Measurements from ENCODE around the gene AGER.
"Not testable (repeated sequence)": the region's sequence is repeated elsewhere in the genome, so short reads cannot be mapped to it uniquely, and the experiment has no call there.

AGER gene

DNA sequence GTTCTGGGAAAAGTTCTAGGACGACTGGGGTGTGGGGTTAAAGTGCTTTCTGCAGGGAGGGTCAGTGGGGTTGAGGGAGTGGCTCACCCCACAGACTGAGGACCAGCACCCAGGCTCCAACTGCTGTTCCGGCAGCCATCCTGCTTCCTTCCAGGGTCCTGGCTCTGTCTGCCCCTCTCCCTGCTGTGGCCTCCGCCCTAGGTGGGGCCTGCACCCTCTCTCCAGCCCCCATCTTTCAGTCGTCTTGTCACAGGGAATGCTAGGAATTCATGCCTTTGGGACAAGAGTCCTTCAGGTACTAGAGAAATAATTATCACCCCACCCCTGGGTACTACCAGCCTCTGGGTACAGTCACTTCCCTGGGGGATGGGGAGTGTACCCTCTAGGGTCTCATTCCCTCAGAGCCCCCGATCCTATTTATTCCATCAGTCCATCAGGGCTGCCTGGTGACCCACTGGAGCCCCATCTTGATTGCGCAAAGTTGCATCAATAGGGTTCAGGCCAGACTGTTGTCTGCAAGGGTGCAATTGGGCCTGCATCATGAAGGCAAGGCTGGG is at the start of gene AGER:
Gene AGER, minus strand, starts transcription at position 170 of the 557 bp plus-strand sequence. Its CDS starts 31 bp downstream, at position 139.
- DNase-seq, result no peak

GRCh38 chr6:32226434-32226833 is 42.4 kb upstream of the AGER start:
- DNase-seq (no peak), ATAC-seq (no peak)

More for the DNA sequence above, at the start of gene AGER:
- no peak for ATAC-seq

GRCh38 chr6:32224696-32225095 is 40.6 kb upstream of the AGER start:
- ATAC-seq (no peak), DNase-seq (no peak)

GRCh38 chr6:32223258-32224235 is 39.5 kb upstream of the AGER start, which contains the start of gene NOTCH4:
TSS of gene NOTCH4 (minus strand) at chr6:32224067. CDS start at chr6:32223928, 139 bp downstream.
- no peak for ATAC-seq

GRCh38 chr6:32222333-32223230 is 38.5 kb upstream of the AGER start:
- ATAC-seq (no peak), DNase-seq (no peak)

More at GRCh38 chr6:32223258-32224235, 39.5 kb upstream of the AGER start, which contains the start of gene NOTCH4:
- DNase-seq, result no peak

- DNase-seq (no peak), ATAC-seq (no peak)
These were observed 36.0 kb upstream of the AGER start for GRCh38 chr6:32220021-32220420.

- DNase-seq (no peak), ATAC-seq (no peak)
These were observed 34.1 kb upstream of the AGER start for GRCh38 chr6:32218167-32218566.

DNA sequence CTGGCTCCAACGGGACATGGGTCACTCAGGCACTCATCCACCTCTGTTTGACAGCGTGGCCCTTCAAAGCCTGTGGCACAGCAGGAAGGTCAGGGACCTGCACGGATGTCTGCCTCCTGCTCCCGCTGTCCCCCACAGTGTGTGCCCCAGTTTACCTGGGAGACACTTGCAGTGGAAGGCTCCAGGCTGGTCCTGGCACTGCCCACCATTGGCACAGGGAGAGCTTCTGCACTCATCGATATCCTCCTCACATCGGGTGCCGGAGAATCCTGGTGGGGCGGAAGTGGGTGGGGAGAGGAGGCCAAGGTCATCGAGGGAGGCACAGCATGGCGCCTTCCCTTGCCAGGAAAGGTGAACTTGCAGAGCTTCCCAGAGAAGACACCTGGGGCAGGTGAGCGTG is 32.9 kb upstream of the AGER start:
- ATAC-seq (no peak), DNase-seq (no peak)

DNA sequence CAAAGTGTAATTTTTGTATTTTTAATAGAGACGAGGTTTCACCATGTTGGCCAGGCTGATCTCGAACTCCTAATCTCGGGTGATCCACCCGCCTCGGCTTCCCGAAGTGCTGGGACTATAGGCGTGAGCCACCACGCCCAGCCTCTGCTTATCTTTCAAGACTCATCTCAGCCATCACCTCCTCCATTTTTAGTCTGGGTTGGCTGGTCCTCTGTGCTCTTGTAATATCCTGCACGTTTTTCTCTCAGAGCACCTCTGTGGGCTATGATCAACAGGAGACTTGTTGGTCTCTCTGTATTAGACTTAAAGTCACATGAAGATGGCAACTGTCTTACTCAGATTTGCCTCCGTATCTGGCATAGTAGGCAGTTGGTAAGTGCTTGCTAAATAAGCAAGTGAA is 32.2 kb upstream of the AGER start:
- ATAC-seq, result no peak
- DNase-seq, result no peak

- DNase-seq (no peak), ATAC-seq (no peak)
These were observed 31.6 kb upstream of the AGER start for GRCh38 chr6:32215617-32216016.

- no peak for DNase-seq
- no peak for ATAC-seq
These were observed 30.1 kb upstream of the AGER start for GRCh38 chr6:32214126-32214525.

DNA sequence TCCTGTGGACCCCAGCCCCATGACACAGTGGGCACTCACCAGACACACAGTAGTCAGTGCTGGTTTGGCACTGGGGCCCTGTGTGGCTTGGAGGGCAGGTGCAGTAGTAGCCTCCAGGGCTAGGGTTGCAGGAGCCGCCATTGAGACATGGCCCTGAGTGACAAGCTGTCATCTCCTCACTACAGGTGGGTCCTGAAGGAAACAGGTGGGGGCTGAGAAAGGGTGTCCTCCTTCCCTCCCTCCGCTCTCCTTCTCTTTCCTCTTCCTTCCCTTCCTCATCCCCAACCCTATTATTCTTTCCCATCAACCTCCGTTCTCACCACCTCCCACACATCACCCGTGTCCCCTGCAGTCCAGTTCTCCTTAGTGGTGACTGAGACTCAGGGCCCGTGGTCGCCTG is 29.6 kb upstream of the AGER start:
- no peak for ATAC-seq
- DNase-seq, result no peak

GRCh38 chr6:32212076-32212760 is 28.2 kb upstream of the AGER start:
- DNase-seq, result no peak
- no peak for ATAC-seq

DNA sequence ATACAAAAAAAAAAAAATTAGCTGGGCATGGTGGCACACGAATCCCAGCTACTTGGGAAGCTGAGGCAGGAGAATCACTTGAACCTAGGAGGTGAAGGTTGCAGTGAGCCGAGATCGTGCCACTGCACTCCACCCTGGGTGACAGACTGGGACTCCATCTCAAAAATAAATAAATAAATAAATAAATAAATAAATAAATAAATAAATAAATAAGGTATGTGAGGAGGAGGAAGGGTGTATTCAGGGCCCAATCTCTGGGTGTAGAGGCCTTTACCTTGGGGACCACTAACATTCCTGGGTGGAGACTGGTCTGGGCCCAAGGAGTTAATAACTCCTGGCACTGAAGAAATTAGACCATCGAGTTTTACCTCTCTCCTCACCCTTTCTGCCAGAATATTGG is 27.4 kb upstream of the AGER start:
- not testable (repeated sequence) for ATAC-seq, DNase-seq

- ATAC-seq (no peak), DNase-seq (no peak)
These were observed 26.1 kb upstream of the AGER start for GRCh38 chr6:32210191-32210601.

DNA sequence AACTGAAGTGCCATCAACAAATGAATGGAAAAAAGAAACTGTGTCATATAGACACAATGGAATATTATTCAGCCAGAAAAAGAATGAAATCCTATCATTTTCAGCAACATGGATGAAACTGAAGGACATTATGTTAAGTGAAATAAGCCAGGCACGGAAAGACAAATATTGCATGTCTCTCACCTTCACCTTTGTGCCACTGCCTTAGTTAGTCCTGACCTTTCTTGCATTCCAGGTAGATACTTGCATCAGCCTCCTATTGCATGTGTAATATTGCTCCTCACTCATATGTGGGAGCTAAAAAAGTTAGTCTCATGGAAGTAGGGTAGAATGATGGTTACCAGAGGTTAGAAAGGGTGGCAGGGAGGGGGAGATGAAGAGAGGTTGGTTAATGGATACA is 24.9 kb upstream of the AGER start:
- no peak for DNase-seq

DNA sequence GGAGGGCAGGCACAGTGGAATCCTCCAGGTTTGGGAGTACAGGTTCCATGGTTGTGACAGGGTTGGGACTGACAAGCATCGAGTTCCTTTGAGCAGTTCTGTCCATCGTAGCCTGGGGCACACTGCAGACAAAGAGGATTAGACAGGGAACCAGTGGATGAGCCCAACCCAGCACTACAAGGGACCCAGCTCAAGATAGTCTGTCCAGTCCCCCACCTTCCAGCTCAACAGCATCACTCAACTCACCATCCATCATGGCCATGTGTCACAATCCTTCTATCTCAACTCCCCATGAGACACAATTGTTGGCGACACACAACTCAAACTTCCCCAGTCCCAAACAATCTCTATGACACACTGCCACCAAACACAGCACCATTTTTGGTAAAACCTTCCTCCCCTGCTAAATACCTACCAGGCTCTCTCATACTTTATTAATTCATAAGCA is 20.2 kb upstream of the AGER start:
- no peak for ATAC-seq
- DNase-seq, result no peak

More for the DNA sequence above, 24.9 kb upstream of the AGER start:
- ATAC-seq, result no peak

- DNase-seq (no peak), ATAC-seq (no peak)
These were observed 19.6 kb upstream of the AGER start for GRCh38 chr6:32203426-32204267.

DNA sequence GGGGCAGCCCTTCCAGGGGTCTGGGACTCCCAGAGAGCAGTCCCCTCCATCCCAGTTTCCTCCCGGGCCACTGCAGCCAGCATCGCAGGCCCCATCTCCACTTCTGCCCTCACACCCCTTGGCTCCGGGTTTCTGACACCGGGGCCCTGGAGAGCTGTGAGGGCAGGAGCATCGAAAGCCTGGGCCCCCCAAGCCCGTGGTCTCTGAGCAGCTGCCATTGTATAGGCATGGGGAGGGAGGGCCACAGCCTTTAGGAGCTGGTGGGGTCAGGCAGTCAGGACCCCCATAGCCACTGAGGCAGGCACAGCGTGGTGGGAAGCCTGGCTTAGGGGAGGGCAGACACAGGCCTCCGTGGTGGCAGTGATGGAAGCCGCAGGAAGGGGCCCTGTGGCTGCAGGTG is 18.1 kb upstream of the AGER start:
- ATAC-seq (no peak), DNase-seq (no peak)

GRCh38 chr6:32200711-32201475 is 16.8 kb upstream of the AGER start:
- DNase-seq, result no peak
- ATAC-seq, result no peak
